HG03565 (cell line): ENCODE results near the gene ZFP64.
"Not testable (repeated sequence)": the region's sequence is repeated elsewhere in the genome, so short reads cannot be mapped to it uniquely, and the experiment has no call there.

Source experiments
- ATAC-seq: cut with Tn5 transposase; IDR thresholded peaks from one replicate; pipeline ENCODE4 v1.9.1; 2021; ENCODE audit warnings: mild to moderate bottlenecking, moderate library complexity; ENCODE audit not compliant: unreplicated experiment

The ZFP64 gene

GRCh38 chr20:52191132-52191915 is at the start of gene ZFP64:
TSS of gene ZFP64 (minus strand) at chr20:52191779. CDS start at chr20:52191636, 143 bp downstream.
- peak; percentile 55 for ATAC-seq

GRCh38 chr20:52240802-52241201 is 49.2 kb upstream of the ZFP64 start:
- ATAC-seq: no peak

GRCh38 chr20:52239102-52239501 is 47.5 kb upstream of the ZFP64 start:
- no peak for ATAC-seq

- ATAC-seq: no peak
Observed at GRCh38 chr20:52236292-52236691, 44.7 kb upstream of the ZFP64 start.

- ATAC-seq: no peak
Observed at GRCh38 chr20:52235129-52235528, 43.5 kb upstream of the ZFP64 start.

- ATAC-seq: no peak
Observed at GRCh38 chr20:52234302-52235045, 42.9 kb upstream of the ZFP64 start.

GRCh38 chr20:52231230-52231746 is 39.7 kb upstream of the ZFP64 start:
- ATAC-seq: no peak

GRCh38 chr20:52230409-52230808 is 38.8 kb upstream of the ZFP64 start:
- no peak for ATAC-seq

- not testable (repeated sequence) for ATAC-seq
Observed at GRCh38 chr20:52229346-52229745, 37.8 kb upstream of the ZFP64 start.

- no peak for ATAC-seq
Observed at GRCh38 chr20:52226370-52226769, 34.8 kb upstream of the ZFP64 start.

GRCh38 chr20:52224920-52225319 is 33.3 kb upstream of the ZFP64 start:
- no peak for ATAC-seq

GRCh38 chr20:52221362-52221761 is 29.8 kb upstream of the ZFP64 start:
- ATAC-seq: not testable (repeated sequence)

GRCh38 chr20:52220891-52221290 is 29.3 kb upstream of the ZFP64 start:
- not testable (repeated sequence) for ATAC-seq

GRCh38 chr20:52219441-52219840 is 27.9 kb upstream of the ZFP64 start:
- ATAC-seq: no peak

- no peak for ATAC-seq
Observed at GRCh38 chr20:52217689-52218395, 26.3 kb upstream of the ZFP64 start.

GRCh38 chr20:52213995-52214394 is 22.4 kb upstream of the ZFP64 start:
- ATAC-seq: no peak

- ATAC-seq: no peak
Observed at GRCh38 chr20:52212943-52213342, 21.4 kb upstream of the ZFP64 start.

- ATAC-seq: no peak
Observed at GRCh38 chr20:52210037-52210990, 18.7 kb upstream of the ZFP64 start.

- ATAC-seq: no peak
Observed at GRCh38 chr20:52209154-52209571, 17.6 kb upstream of the ZFP64 start.
